H1 (cell line): ENCODE results near the gene LEFTY1. TPM values are rescaled to one million over a fixed set of nuclear protein-coding genes. Genes with fewer than 3 reads are reported as not detected.

ENCODE experiments used
- CTCF ChIA-PET: fragments of 300-600 bp; sonication (Branson Sonifier 250); formaldehyde crosslinking; loops from one replicate; lab custom pipeline; 2021; ENCODE audit not compliant: partially characterized antibody; lab: Charles Lee
- POLR2A ChIA-PET: fragments of 300-600 bp; sonication (Branson Sonifier 250); formaldehyde crosslinking; loops from one replicate; lab custom pipeline; 2021; ENCODE audit warnings: inconsistent platforms; ENCODE audit not compliant: partially characterized antibody; lab: Charles Lee
- DNase-seq, 2 experiments: peaks; one replicate each; pipeline versions ENCODE4 v3.0.0 to v3.0.0-alpha.2; 2010 to 2022; ENCODE audit warnings: low spot score in 2 of 2, low read depth in 1 of 2, mixed read lengths in 1 of 2
- FAIRE-seq: peaks from 2 replicates; lab custom pipeline; 2011; peaks lifted over from hg19 to GRCh38; lab: Jason Lieb, UNC
- H2AFZ ChIP-seq: 2 replicates; pipeline ENCODE4 v1.8.1; 2012; ENCODE audit warnings: low read length, inconsistent platforms
- H2AK5ac ChIP-seq: 2 replicates; pipeline ENCODE4 v1.6.1; 2013; ENCODE audit warnings: low read depth, low read length
- H2BK120ac ChIP-seq: replicated peaks from 2 replicates; pipeline ENCODE3; 2013; ENCODE audit warnings: low read depth, low read length, inconsistent platforms
- H2BK12ac ChIP-seq: 2 replicates; pipeline ENCODE4 v1.6.1; 2013; ENCODE audit warnings: low read depth, low read length
- H2BK15ac ChIP-seq: 2 replicates; pipeline ENCODE4 v1.6.1; 2013; ENCODE audit warnings: low read length
- H2BK20ac ChIP-seq: 2 replicates; pipeline ENCODE4 v1.6.1; 2013; ENCODE audit warnings: low read length
- H2BK5ac ChIP-seq: 2 replicates; pipeline ENCODE4 v1.6.1; 2013; ENCODE audit warnings: low read depth, low read length
- H3K14ac ChIP-seq: 2 replicates; pipeline ENCODE4 v1.6.1; 2013; ENCODE audit warnings: inconsistent platforms; ENCODE audit not compliant: insufficient read length
- H3K18ac ChIP-seq: 2 replicates; pipeline ENCODE4 v1.6.1; 2013; ENCODE audit warnings: low read length; ENCODE audit errors: extremely low read depth
- H3K23ac ChIP-seq: 2 replicates; pipeline ENCODE4 v1.6.1; 2013; ENCODE audit warnings: inconsistent platforms; ENCODE audit not compliant: insufficient read length
- H3K23me2 ChIP-seq: 2 replicates; pipeline ENCODE4 v1.6.1; 2013; ENCODE audit warnings: low read depth, low read length
- H3K27ac ChIP-seq: 2 replicates; pipeline ENCODE4 v1.6.1; 2011; ENCODE audit warnings: low read depth, low read length, inconsistent platforms
- H3K27me3 ChIP-seq, 4 experiments: replicated peaks in 1 of 4; 1 replicate in 1 of 4; 2 replicates in 3 of 4; pipeline versions ENCODE4 v1.6.1 to v1.8.1; 2011 to 2013; ENCODE audit warnings: low read length in 3 of 4, mild to moderate bottlenecking in 3 of 4, inconsistent platforms in 2 of 4, mixed read lengths in 2 of 4, moderate library complexity in 1 of 4; ENCODE audit not compliant: control insufficient read depth in 3 of 4, insufficient read depth in 3 of 4; ENCODE audit errors: extremely low read depth in 1 of 4
- H3K36me3 ChIP-seq, 4 experiments: 2 replicates each; pipeline versions ENCODE4 v1.6.1 to v1.8.1; 2011 to 2013; ENCODE audit warnings: mild to moderate bottlenecking in 4 of 4, low read length in 3 of 4, moderate library complexity in 2 of 4, control low read depth in 1 of 4, inconsistent platforms in 1 of 4; ENCODE audit not compliant: insufficient read depth in 4 of 4, control insufficient read depth in 2 of 4
- H3K4ac ChIP-seq: replicated peaks from 2 replicates; pipeline ENCODE3; 2013; ENCODE audit warnings: low read length, low read depth, mixed read lengths, inconsistent platforms; ENCODE audit not compliant: insufficient read length
- H3K4me1 ChIP-seq, 4 experiments: replicated peaks in 1 of 4; 1 replicate in 1 of 4; 2 replicates in 3 of 4; pipeline versions ENCODE4 v1.6.1 to v1.8.1; 2011 to 2013; ENCODE audit warnings: low read length in 3 of 4, inconsistent platforms in 2 of 4, mixed read lengths in 1 of 4; ENCODE audit not compliant: insufficient read depth in 4 of 4, control insufficient read depth in 3 of 4
- H3K4me2 ChIP-seq, 2 experiments: 2 replicates each; pipeline versions ENCODE4 v1.6.1 to v1.8.1; 2011 to 2013; ENCODE audit warnings: low read depth in 2 of 2, low read length in 2 of 2, control low read depth in 1 of 2, inconsistent platforms in 1 of 2, mild to moderate bottlenecking in 1 of 2; ENCODE audit not compliant: insufficient read depth in 1 of 2
- H3K4me3 ChIP-seq, 4 experiments: fragments of 200-600, 300-600 bp in 1 of 4; sonication (generic), shearing (Covaris generic), sonication (Bioruptor Twin) in 1 of 4; 2 replicates each; pipeline versions ENCODE4 v1.5.1 to v1.8.1; 2011 to 2016; ENCODE audit warnings: low read length in 4 of 4, low read depth in 3 of 4, control low read depth in 2 of 4, inconsistent platforms in 2 of 4, mild to moderate bottlenecking in 2 of 4, mixed read lengths in 1 of 4, moderate library complexity in 1 of 4; ENCODE audit not compliant: insufficient read depth in 2 of 4; ENCODE audit errors: extremely low read depth in 1 of 4
- H3K56ac ChIP-seq: replicated peaks from 2 replicates; pipeline ENCODE3; 2013; ENCODE audit warnings: low read depth, mild to moderate bottlenecking, mixed read lengths, low read length, inconsistent platforms; ENCODE audit not compliant: insufficient read length
- H3K79me1 ChIP-seq: 2 replicates; pipeline ENCODE4 v1.6.1; 2013; ENCODE audit warnings: low read depth, low read length, control low read depth
- H3K79me2 ChIP-seq, 2 experiments: 2 replicates each; pipeline versions ENCODE4 v1.6.1 to v1.8.1; 2012 to 2013; ENCODE audit warnings: low read length in 2 of 2, mild to moderate bottlenecking in 2 of 2, inconsistent platforms in 1 of 2; ENCODE audit not compliant: insufficient read depth in 2 of 2, control insufficient read depth in 1 of 2
- H3K9ac ChIP-seq, 4 experiments: replicated peaks in 1 of 4; 1 replicate in 1 of 4; 2 replicates in 3 of 4; pipeline versions ENCODE4 v1.6.1 to v1.8.1; 2011 to 2013; ENCODE audit warnings: low read depth in 3 of 4, low read length in 3 of 4, control low read depth in 2 of 4, mild to moderate bottlenecking in 2 of 4, moderate library complexity in 2 of 4, inconsistent platforms in 1 of 4; ENCODE audit errors: extremely low read depth in 1 of 4
- H3K9me3 ChIP-seq, 2 experiments: 2 replicates each; pipeline versions ENCODE4 v1.6.1 to v1.8.1; 2012 to 2013; ENCODE audit warnings: mild to moderate bottlenecking in 2 of 2, moderate library complexity in 2 of 2, control low read depth in 1 of 2, inconsistent platforms in 1 of 2, low read depth in 1 of 2, low read length in 1 of 2, mixed read lengths in 1 of 2; ENCODE audit not compliant: insufficient read depth in 2 of 2
- H4K20me1 ChIP-seq, 2 experiments: replicated peaks in 1 of 2; 2 replicates each; pipeline versions ENCODE3 to v1.8.1; 2011 to 2013; ENCODE audit warnings: inconsistent platforms in 2 of 2, low read length in 2 of 2, mild to moderate bottlenecking in 1 of 2; ENCODE audit not compliant: insufficient read depth in 2 of 2, control insufficient read depth in 1 of 2
- H4K5ac ChIP-seq: 2 replicates; pipeline ENCODE4 v1.6.1; 2013; ENCODE audit warnings: low read length, low read depth, mixed read lengths, inconsistent platforms; ENCODE audit not compliant: insufficient read length
- H4K8ac ChIP-seq: 2 replicates; pipeline ENCODE4 v1.8.0; 2013; ENCODE audit warnings: mild to moderate bottlenecking, moderate library complexity, low read length, inconsistent platforms; ENCODE audit not compliant: insufficient read depth; ENCODE audit errors: extremely low read depth
- H4K91ac ChIP-seq: replicated peaks from 2 replicates; pipeline ENCODE3; 2013; ENCODE audit warnings: low read length, mixed read lengths, inconsistent platforms; ENCODE audit not compliant: insufficient read length
- SIN3A ChIP-seq, 2 experiments: IDR thresholded peaks in 1 of 2; conservative IDR thresholded peaks in 1 of 2; 2 replicates each; pipeline ENCODE4 v1.6.1; 2011 to 2012; ENCODE audit warnings: low read length in 2 of 2, improper control_type of control experiment in 1 of 2, low read depth in 1 of 2, mild to moderate bottlenecking in 1 of 2
- WGBS, 2 experiments: shearing (Covaris generic) in 1 of 2; methylation state at CpG; one replicate each; pipeline versions ENCODE4 v1.1.6 to v1.1.7; 2013 to 2015; ENCODE audit warnings: low lambda C conversion rate in 2 of 2, mixed read lengths in 2 of 2, inconsistent platforms in 1 of 2, low coverage in 1 of 2, missing lambda C conversion rate in 1 of 2; ENCODE audit not compliant: insufficient replicate concordance in 2 of 2, insufficient coverage in 1 of 2, insufficient read length in 1 of 2; ENCODE audit errors: extremely low coverage in 1 of 2, missing lambda C conversion rate in 1 of 2; 5-methylcytosine and 5-hydroxymethylcytosine counted together
- polyA plus RNA-seq, 7 experiments: library from polyadenylated mRNA; depleted of rRNA in 3 of 7; stranded (reverse) in 5 of 7; unstranded in 2 of 7; fragments of >200 nt in 5 of 7; fragments of 200-250 nt in 2 of 7; gene quantifications; 1 replicate in 5 of 7; 2 replicates in 1 of 7; 4 replicates in 1 of 7; pipeline versions ENCODE4 v1.2.1 to v1.2.3, GENCODE V29; 2011 to 2013; ENCODE audit warnings: missing spikeins in 2 of 7, mixed read lengths in 2 of 7
- total RNA-seq: library from RNA; stranded (reverse); fragmentation: NEBNext Ultra II Directional; extraction: Animal tissue kit (Norgen Biotek cat#: 25700); gene quantifications from 2 replicates; pipeline ENCODE4 v1.2.1, GENCODE V29; 2021

LEFTY1 gene
- total and polyA plus RNA-seq, 2 of the 8 experiments (the other 6 are each of a cell fraction or from before 2014, with no cell fraction given) = 4.5 to 11.7 TPM

DNA sequence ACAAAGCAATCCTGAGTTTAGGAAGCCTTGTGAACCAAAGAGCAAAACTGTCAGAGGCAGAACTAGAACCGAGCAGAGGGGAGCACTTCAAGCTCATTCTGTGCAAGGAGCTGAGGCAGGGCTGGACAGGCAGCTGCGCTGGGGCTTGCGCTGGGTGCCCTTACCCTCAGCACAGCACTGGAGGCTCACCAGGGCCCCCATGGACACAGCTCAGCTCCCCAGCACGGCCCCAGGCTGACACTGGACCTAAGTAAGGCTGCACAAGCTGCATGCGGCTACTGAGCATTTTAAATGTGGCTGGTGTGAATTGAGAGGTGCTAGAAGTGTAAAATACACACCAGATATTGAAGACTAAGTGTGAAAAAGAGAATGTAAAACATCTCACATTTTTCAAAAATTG lies 28.8 kb downstream of the LEFTY1 start:
- Histone ChIP-seq H2BK12ac (no peak overlapping the region), H2BK15ac (no peak overlapping the region), H2AK5ac (no peak overlapping the region), H3K4ac (no peak overlapping the region), H4K20me1 (peaks cover 0 to 2% of the 10 kb centered on the region in 2 experiments), H3K56ac (no peak overlapping the region), H3K9me3 (no peaks in the 10 kb centered on the region), H2BK5ac (no peak overlapping the region), H3K23ac (no peak overlapping the region), H4K5ac (no peak overlapping the region), H2AFZ (no peak overlapping the region), H3K4me1 (no peaks in the 10 kb centered on the region), H3K79me2 (no peaks in the 10 kb centered on the region), H3K27ac (no peak overlapping the region), H4K8ac (no peak overlapping the region), H3K4me2 (no peak overlapping the region), H3K23me2 (no peaks in the 10 kb centered on the region), H3K14ac (no peak overlapping the region), H2BK20ac (no peak overlapping the region), H3K79me1 (no peaks in the 10 kb centered on the region), H3K36me3 (peaks cover 4 to 20% (median 11%) of the 10 kb centered on the region in 4 experiments; a peak in 7 of 8 replicates), H3K9ac (no peak overlapping the region), H3K27me3 (no peaks in the 10 kb centered on the region), H2BK120ac (no peak overlapping the region), H3K4me3 (no peak overlapping the region), H4K91ac (no peak overlapping the region), H3K18ac (no peak overlapping the region)
- FAIRE-seq = no peak
- 94% methylated on average over 5 of the region's 5 CpGs; no CpG with 5 or more reads in 1 of the 2 experiments for WGBS, 2 experiments
- ChIA-PET POLR2A (interaction anchor here (0.7 to 2.0 kb wide), 7 partner anchors 7 to 49 kb away, joined by 3 to 11 read pairs (median 6); partner anchors contain the start of gene LEFTY1), CTCF (interaction anchor here (0.9 to 3.8 kb wide), 9 partner anchors 12 to 127 kb away, joined by 3 to 16 read pairs (median 4); no protein-coding TSS in a partner anchor)
- DNase-seq = no peak
- no peak for TF ChIP-seq SIN3A (conservative IDR thresholded peaks at IDR 0.05 in 1 of 2, IDR thresholded peaks at IDR 0.05 in 1 of 2; ENCODE audit: low read depth in 1 of 2, low read length in 2 of 2)
